ENCODE measurements around the gene SMOC2.

DNA sequence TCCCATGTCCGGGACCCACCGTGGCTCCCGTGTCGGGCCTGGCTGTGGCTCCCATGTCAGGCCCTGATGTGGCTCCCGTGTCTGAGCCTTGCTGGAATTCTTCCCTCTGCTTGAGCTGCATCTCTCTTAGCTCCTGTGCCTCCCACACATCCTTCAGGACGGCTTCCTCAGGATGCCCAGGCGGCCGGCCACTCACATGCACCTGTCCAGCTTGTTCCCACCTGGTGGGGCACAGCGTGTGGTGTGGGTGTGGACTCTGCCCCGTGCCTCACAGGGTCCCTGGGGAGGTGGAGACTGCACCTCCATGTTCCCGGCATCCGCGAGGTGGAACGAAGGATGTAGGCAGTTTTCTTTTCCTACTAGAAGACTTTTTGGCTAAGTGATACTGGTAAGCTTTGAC is 170.7 kb downstream of the SMOC2 start:
- no peak for TF ChIP-seq EZH2 (IDR thresholded peaks at IDR 0.05)
- TF ChIP-seq POLR2AphosphoS5 (IDR thresholded peaks at IDR 0.05; ENCODE audit: borderline replicate concordance, low read depth, low read length), result no peak
